T1000 (cell line): ENCODE data around the gene ACBD5.

Source experiments
- DNase-seq: peaks from one replicate; lab custom pipeline; 2025; ENCODE audit warnings: mixed read lengths; lab: John Stamatoyannopoulos, UW

The ACBD5 gene

GRCh38 chr10:27152687-27153086 lies 87.9 kb downstream of the ACBD5 start:
- no peak for DNase-seq

- DNase-seq: no peak
These were observed 90.3 kb downstream of the ACBD5 start for GRCh38 chr10:27150261-27150660.

GRCh38 chr10:27147701-27148100 lies 92.9 kb downstream of the ACBD5 start:
- no peak for DNase-seq

- DNase-seq: no peak
These were observed 94.7 kb downstream of the ACBD5 start for GRCh38 chr10:27145937-27146336.
